CD4-positive, alpha-beta T cell treated with Interleukin-12 subunit alpha and Interleukin-12 subunit beta, for 1 hour (primary cell): ENCODE data around the gene NRARP.

Experiments used
- DNase-seq: peaks from one replicate; pipeline ENCODE4 v3.0.0-alpha.2; 2020

NRARP gene

DNA sequence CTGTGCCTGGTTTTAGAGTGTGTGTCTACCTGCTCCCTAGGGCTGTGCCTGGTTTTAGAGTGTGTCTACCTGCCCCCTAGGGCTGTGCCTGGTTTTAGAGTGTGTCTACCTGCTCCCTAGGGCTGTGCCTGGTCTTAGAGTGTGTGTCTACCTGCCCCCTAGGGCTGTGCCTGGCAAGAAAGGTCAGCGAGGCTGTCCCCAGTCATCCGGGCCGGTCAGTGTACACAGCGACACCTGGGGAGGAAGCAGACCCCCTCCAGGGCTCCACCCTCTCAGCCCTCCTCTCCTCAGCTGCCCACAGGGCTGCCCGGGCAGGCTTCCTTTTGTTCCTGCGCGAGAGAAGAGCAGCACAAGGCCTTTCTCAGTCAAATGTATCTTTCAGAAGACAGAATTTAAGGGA is 4.1 kb downstream of the NRARP start:
- DNase-seq, result no peak

- no peak for DNase-seq
Measured at GRCh38 chr9:137296670-137297664, 5.1 kb downstream of the NRARP start.

DNA sequence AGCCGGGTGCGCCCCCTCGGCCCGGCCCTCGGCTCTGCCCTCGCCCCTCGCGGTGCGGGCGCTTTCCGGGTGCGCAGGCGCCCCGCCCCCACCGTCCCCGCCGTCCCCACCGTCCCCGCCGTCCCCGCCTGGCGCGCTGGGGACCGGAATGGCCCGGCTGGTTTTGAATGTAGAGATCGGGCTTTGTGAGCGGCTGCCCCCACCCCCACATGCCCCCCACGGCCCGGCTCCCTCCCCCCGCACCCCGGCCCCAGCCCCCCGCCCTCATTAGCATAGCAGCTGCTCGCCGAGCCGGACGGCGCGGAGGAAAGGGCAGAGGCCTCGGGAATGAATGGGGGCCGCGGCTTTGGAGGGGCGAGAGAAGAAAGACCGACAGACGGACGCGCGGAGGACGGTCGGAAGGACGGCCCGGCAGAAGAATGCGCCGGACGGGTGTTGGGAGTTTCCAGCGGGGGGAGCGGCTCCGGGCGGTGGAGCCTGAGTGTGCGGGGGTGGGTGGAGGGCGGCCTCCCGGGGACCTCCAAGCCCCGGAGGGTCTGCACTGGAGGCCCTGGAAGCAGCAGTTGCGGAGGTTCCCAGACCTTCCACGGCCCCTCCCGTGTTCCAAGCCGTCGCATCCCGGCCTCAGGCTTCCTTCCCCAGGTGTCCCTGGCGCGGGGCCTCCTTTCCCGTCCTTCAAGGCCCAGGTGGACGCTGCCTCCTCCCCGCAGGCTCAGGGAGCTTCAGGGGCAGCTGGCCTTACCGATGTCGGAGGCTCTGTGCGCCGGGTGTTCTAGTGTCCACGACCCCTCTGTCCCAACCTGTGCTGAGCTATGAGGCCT is 6.0 kb downstream of the NRARP start:
- DNase-seq, result no peak

DNA sequence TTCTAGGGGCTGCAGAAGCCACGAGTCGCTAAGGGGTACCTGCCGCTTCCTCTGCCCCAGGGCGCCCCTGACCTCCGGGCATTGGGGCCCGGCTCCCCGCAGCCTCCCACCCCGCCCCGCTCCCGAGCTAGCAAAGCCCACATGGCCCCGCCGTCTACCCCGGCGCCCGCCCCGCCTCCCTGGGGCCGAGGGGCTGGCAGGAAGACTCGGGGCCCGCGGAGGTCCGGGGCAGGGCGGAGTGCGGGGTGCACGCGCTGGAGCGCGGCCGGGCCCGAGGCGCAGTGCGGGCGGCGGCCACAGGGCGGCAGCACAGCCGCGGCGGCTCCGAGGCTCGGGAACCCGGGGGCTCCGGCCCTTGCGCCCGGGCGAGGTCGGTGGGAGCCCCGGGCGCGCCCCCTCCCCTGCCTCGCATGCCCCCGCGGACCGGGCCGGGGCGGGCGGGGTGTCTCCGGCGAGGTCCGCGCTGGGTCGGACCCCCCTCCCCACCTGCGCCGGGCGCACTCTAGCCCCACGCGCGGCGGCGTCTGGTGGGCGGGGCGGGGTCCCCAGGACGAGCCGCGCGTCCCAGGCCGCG is 6.7 kb downstream of the NRARP start:
- peak; percentile 55 for DNase-seq

GRCh38 chr9:137294681-137295237 is 7.3 kb downstream of the NRARP start:
- DNase-seq, result no peak

GRCh38 chr9:137294091-137294680 is 7.9 kb downstream of the NRARP start:
- no peak for DNase-seq

GRCh38 chr9:137293482-137294090 is 8.5 kb downstream of the NRARP start:
- no peak for DNase-seq

GRCh38 chr9:137293094-137293481 is 9.0 kb downstream of the NRARP start:
- no peak for DNase-seq

DNA sequence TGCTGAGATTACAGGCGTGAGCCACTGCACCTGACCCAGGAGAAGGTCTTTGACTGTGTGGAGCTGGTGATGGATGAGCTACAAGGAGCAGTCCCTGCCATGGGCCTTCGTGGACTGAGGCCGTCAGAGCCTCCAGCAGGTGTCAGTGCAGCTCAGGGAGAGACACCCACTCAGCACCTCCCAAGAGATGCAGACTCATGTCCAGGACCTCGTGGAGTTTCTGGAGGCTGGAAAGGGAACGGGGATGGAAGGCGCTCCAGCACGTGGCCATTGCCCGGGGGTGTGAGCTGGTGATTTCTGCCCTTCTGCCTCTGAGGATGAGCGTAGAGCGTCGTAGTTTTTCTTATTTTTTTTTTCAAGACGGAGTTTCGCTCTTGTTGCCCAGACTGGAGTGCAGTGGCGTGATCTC is 15.1 kb downstream of the NRARP start:
- no peak for DNase-seq

GRCh38 chr9:137281345-137282116 is 20.5 kb downstream of the NRARP start:
- no peak for DNase-seq

GRCh38 chr9:137280474-137281344 is 21.4 kb downstream of the NRARP start:
- DNase-seq, result no peak

DNA sequence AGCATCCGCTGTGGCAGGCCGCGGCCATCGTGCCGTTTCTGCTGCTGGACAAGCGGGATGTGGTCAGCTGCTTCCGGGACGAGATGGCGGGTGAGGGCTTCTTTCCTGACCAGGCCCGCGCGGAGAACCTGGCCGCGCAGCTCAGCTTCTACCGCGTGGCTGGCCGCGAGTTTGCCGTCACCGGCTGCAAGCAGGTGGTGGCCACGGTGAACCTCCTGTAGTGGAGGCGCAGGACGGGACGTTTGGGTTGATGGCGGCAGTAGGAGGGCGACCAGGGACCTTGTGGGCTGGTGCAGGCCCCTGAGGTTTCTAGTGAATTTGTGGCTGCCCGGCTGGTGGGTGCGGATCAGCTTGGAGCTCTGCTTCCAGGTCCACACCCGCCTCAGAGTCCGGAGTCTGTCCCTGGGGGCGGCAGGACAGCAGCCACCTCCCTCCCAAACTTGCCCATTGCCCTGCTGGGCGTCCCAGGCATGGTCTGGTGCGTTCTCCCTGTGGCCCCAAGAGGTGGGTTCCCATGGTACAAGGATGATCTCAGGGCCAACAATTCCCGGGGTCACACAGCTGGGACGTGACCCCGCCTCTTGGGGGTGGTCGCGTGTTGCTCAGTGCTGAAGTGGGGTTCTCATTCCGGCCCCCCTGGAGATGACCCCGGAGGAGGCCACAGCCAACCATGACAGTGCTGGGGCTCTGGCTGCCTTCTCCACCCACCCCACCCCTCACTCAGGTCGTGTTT is 22.2 kb downstream of the NRARP start:
- DNase-seq, result no peak

DNA sequence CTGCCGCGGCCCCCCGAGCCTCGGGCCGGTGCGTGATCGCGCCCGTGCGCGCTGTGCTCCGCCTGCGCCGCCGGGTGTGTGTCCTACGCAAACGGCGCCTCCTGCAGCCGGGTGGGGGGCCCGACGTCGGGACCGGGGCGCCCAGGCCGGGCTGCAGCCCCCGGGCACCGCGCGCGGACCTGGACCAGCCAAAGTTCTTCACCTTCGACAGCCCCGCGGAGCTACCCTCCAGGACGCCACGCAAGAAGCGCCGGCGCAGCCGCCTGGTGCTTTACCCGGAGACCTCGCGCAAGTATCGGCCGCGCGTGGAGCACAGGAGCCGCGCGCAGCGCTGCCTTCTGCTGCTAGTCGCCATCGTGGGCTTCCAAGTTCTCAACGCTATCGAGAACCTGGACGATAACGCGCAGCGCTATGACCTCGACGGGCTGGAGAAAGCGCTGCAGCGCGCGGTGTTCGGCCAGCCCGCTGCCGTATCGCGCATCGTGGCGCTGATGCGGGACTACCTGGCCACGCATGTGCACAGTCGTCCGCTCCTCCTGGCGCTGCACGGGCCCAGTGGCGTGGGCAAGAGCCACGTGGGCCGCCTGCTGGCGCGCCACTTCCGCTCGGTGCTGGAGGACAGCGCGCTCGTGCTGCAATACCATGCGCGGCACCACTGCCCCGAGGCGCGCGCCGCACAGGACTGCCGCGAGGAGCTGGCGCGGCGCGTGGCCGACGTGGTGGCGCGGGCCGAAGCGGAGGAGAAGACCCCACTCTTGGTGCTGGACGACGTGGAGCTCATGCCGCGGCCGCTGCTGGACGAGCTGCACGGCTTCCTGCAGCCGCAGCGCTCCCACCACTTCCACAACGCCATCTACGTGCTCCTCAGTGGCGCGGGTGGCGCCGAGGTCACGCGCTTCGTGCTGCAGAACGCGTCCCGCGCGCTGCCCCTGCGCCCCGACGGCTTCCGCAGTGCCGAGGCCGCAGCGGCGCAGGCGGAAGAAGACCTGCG is 23.1 kb downstream of the NRARP start:
- no peak for DNase-seq

DNA sequence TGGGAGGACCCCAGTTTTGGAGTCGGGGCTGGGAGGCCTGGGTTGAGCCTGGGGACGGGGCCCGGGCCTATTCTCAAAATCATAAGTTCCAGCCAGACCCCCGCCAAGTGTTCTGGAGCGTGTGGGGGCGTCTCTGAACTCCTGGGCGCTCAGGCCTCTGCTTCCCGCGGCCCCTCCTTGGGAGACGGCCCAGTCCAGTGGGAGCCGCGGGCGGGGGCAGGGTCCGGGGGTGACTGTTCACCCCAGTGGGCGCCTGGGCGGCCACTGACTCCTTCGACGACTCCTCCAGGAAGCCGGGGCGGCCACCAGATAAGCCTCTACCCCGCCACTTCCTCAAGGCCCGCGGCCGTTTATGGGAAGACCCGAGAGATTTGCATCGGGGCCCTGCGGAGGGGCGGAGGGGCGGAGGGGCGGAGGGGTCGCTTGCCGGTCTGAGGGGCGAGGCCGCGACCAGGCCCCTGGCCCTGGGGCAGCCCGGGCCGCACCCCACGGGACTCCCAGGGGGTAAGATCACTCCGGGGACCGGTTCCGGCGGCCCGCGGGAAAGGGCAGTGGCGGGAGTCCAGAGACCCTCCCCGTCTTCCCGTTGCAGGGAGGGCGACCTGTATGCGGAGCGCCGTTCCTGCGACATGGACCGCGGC is 23.9 kb downstream of the NRARP start:
- no peak for DNase-seq

DNA sequence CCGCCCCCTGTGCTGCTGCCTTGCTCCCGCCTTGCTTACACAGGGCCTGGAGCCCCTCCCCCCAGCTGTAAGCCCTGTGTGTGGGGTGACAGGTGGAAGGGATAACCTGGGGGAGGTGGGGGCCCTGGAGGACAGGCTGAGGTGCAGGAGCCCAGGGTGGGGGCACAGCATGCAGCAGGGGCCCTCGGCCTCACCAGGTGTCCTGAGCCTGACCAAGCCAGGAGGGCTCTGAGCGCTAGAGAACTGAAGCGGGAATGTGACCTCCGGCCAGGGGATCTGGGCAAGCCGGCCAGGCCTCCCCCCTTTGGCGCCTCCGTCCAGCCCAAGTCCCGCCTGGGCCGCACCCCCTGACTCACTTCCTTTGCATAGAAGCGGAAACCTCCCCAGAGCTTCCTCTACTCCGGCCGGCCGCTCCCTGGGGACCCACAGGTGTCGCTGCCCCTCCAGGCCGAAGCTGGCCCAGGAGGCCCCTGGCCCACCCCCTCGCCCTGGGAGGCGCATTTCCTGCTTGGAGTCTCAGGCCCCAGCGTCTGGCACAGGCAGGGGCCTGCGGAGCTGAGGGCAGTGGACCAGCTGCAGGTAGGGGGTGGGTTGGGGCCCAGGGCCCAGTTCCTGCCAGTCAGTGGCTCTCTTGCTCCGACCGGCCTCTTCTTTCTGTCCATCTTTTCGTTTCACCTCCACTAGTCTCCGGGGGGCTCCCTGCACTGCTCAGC is 24.6 kb downstream of the NRARP start, which contains the start of gene TOR4A:
TOR4A (plus strand) TSS at position 398 of the 713 bp plus-strand sequence. CDS start 964 bp downstream, outside the sequence.
- DNase-seq, result peak; percentile 32

- no peak for DNase-seq
Measured at GRCh38 chr9:137276473-137277328, 25.4 kb downstream of the NRARP start.
